ENCODE measurements around the gene WFDC9. TPM values are rescaled to one million over a fixed set of nuclear protein-coding genes. Genes with fewer than 3 reads are reported as not detected.
"Not testable (repeated sequence)": the region's sequence is repeated elsewhere in the genome, so short reads cannot be mapped to it uniquely, and the experiment has no call there.

WFDC9 gene
- total and polyA plus RNA-seq, 9 donors = not detected

- Histone ChIP-seq H3K27me3 (ENCODE audit: control insufficient read depth, insufficient read depth, low read length) (no peaks in the 10 kb centered on the region), H3K36me3 (ENCODE audit: control insufficient read depth, insufficient read depth, low read length) (no peaks in the 10 kb centered on the region)
- WGBS (ENCODE audit: insufficient coverage) = no CpG with 5 or more reads among the region's 1 CpG
These were observed 35.8 kb downstream of the WFDC9 start for GRCh38 chr20:45595235-45595634.

GRCh38 chr20:45593498-45593897 is 37.6 kb downstream of the WFDC9 start:
- no CpG with 5 or more reads among the region's 1 CpG for WGBS (ENCODE audit: insufficient coverage)
- Histone ChIP-seq H3K4me3 (ENCODE audit: low read length) (no peak overlapping the region), H3K9me3 (replicated peaks; ENCODE audit: control insufficient read depth, low read depth, low read length) (no peaks in the 10 kb centered on the region), H3K27me3 (ENCODE audit: control insufficient read depth, insufficient read depth, low read length) (no peaks in the 10 kb centered on the region), H3K4me1 (ENCODE audit: control insufficient read depth, insufficient read depth, low read length) (no peaks in the 10 kb centered on the region), H3K36me3 (ENCODE audit: control insufficient read depth, insufficient read depth, low read length) (no peaks in the 10 kb centered on the region), H3K27ac (ENCODE audit: low read length) (no peak overlapping the region)
- DNase-seq = no peak

More at GRCh38 chr20:45595235-45595634, 35.8 kb downstream of the WFDC9 start:
- Histone ChIP-seq H3K27ac (ENCODE audit: low read length) (no peak overlapping the region), H3K4me1 (ENCODE audit: control insufficient read depth, insufficient read depth, low read length) (no peaks in the 10 kb centered on the region), H3K9me3 (replicated peaks; ENCODE audit: control insufficient read depth, low read depth, low read length) (no peaks in the 10 kb centered on the region), H3K4me3 (ENCODE audit: low read length) (no peak overlapping the region)
- DNase-seq = no peak

GRCh38 chr20:45592574-45593189 is 38.4 kb downstream of the WFDC9 start:
- Histone ChIP-seq H3K36me3 (ENCODE audit: control insufficient read depth, insufficient read depth, low read length) (no peaks in the 10 kb centered on the region), H3K4me3 (ENCODE audit: low read length) (no peak overlapping the region), H3K27me3 (ENCODE audit: control insufficient read depth, insufficient read depth, low read length) (no peaks in the 10 kb centered on the region), H3K9me3 (replicated peaks; ENCODE audit: control insufficient read depth, low read depth, low read length) (no peaks in the 10 kb centered on the region), H3K27ac (ENCODE audit: low read length) (no peak overlapping the region), H3K4me1 (ENCODE audit: control insufficient read depth, insufficient read depth, low read length) (no peaks in the 10 kb centered on the region)
- peak; percentile 3 for DNase-seq
- WGBS (ENCODE audit: insufficient coverage) = 52% methylated on average over 3 of the region's 5 CpGs

- H3K36me3 ChIP-seq (ENCODE audit: control insufficient read depth, insufficient read depth, low read length) = no peaks in the 10 kb centered on the region
- H3K27ac ChIP-seq (ENCODE audit: low read length) = no peak overlapping the region
- no peaks in the 10 kb centered on the region for H3K4me1 ChIP-seq (ENCODE audit: control insufficient read depth, insufficient read depth, low read length)
- no peaks in the 10 kb centered on the region for H3K27me3 ChIP-seq (ENCODE audit: control insufficient read depth, insufficient read depth, low read length)
- no CpG with 5 or more reads among the region's 1 CpG for WGBS (ENCODE audit: insufficient coverage)
- H3K4me3 ChIP-seq (ENCODE audit: low read length) = no peak overlapping the region
- DNase-seq = no peak
- no peaks in the 10 kb centered on the region for H3K9me3 ChIP-seq (replicated peaks; ENCODE audit: control insufficient read depth, low read depth, low read length)
These were observed 41.4 kb downstream of the WFDC9 start for GRCh38 chr20:45589725-45590124.

GRCh38 chr20:45588800-45589199 is 42.3 kb downstream of the WFDC9 start:
- Histone ChIP-seq H3K27me3 (ENCODE audit: control insufficient read depth, insufficient read depth, low read length) (no peaks in the 10 kb centered on the region), H3K36me3 (ENCODE audit: control insufficient read depth, insufficient read depth, low read length) (no peaks in the 10 kb centered on the region), H3K27ac (ENCODE audit: low read length) (no peak overlapping the region), H3K4me3 (ENCODE audit: low read length) (no peak overlapping the region), H3K4me1 (ENCODE audit: control insufficient read depth, insufficient read depth, low read length) (no peaks in the 10 kb centered on the region), H3K9me3 (replicated peaks; ENCODE audit: control insufficient read depth, low read depth, low read length) (no peaks in the 10 kb centered on the region)
- no peak for DNase-seq
- WGBS (ENCODE audit: insufficient coverage) = no CpG with 5 or more reads among the region's 2 CpGs

GRCh38 chr20:45585986-45586385 is 45.1 kb downstream of the WFDC9 start:
- H3K9me3 ChIP-seq (replicated peaks; ENCODE audit: control insufficient read depth, low read depth, low read length); H3K4me1 ChIP-seq (ENCODE audit: control insufficient read depth, insufficient read depth, low read length); H3K36me3 ChIP-seq (ENCODE audit: control insufficient read depth, insufficient read depth, low read length); H3K27me3 ChIP-seq (ENCODE audit: control insufficient read depth, insufficient read depth, low read length); DNase-seq; H3K4me3 ChIP-seq (ENCODE audit: low read length); H3K27ac ChIP-seq (ENCODE audit: low read length): not testable (repeated sequence)
- 76% methylated on average over 5 of the region's 5 CpGs for WGBS (ENCODE audit: insufficient coverage)

- not testable (repeated sequence) for H3K4me1 ChIP-seq (ENCODE audit: control insufficient read depth, insufficient read depth, low read length); H3K9me3 ChIP-seq (replicated peaks; ENCODE audit: control insufficient read depth, low read depth, low read length); H3K36me3 ChIP-seq (ENCODE audit: control insufficient read depth, insufficient read depth, low read length); H3K4me3 ChIP-seq (ENCODE audit: low read length); DNase-seq; H3K27ac ChIP-seq (ENCODE audit: low read length); H3K27me3 ChIP-seq (ENCODE audit: control insufficient read depth, insufficient read depth, low read length)
- WGBS (ENCODE audit: insufficient coverage) = 65% methylated on average over 5 of the region's 5 CpGs
These were observed 46.8 kb downstream of the WFDC9 start for GRCh38 chr20:45584294-45584693.

- Histone ChIP-seq H3K27me3 (ENCODE audit: control insufficient read depth, insufficient read depth, low read length) (peaks cover 4% of the 10 kb centered on the region), H3K9me3 (replicated peaks; ENCODE audit: control insufficient read depth, low read depth, low read length) (no peaks in the 10 kb centered on the region), H3K4me1 (ENCODE audit: control insufficient read depth, insufficient read depth, low read length) (no peaks in the 10 kb centered on the region), H3K27ac (ENCODE audit: low read length) (no peak overlapping the region), H3K4me3 (ENCODE audit: low read length) (no peak overlapping the region), H3K36me3 (ENCODE audit: control insufficient read depth, insufficient read depth, low read length) (no peaks in the 10 kb centered on the region)
- no peak for DNase-seq
- WGBS (ENCODE audit: insufficient coverage) = no CpG with 5 or more reads among the region's 3 CpGs
These were observed 47.6 kb downstream of the WFDC9 start for GRCh38 chr20:45583502-45583901.

- no peak for DNase-seq
These were observed 49.4 kb downstream of the WFDC9 start for GRCh38 chr20:45581702-45582101.

GRCh38 chr20:45579184-45579583 is 51.9 kb downstream of the WFDC9 start, which contains the start of gene WFDC8:
TSS of gene WFDC8 (minus strand) at chr20:45579284. CDS start at chr20:45579247, 37 bp downstream.
- Histone ChIP-seq H3K4me1 (ENCODE audit: control insufficient read depth, insufficient read depth, low read length) (no peaks in the 10 kb centered on the region), H3K36me3 (ENCODE audit: control insufficient read depth, insufficient read depth, low read length) (no peaks in the 10 kb centered on the region), H3K4me3 (ENCODE audit: low read length) (no peak within 1 kb of the TSS), H3K27me3 (ENCODE audit: control insufficient read depth, insufficient read depth, low read length) (peaks cover 4% of the 10 kb centered on the region), H3K9me3 (replicated peaks; ENCODE audit: control insufficient read depth, low read depth, low read length) (no peaks in the 10 kb centered on the region), H3K27ac (ENCODE audit: low read length) (no peak within 1 kb of the TSS)
- whole genome bisulfite sequencing (ENCODE audit: insufficient coverage) = 43% methylated on average over 1 of the region's 4 CpGs
- no peak for DNase-seq

More at GRCh38 chr20:45581702-45582101, 49.4 kb downstream of the WFDC9 start:
- no peaks in the 10 kb centered on the region for H3K36me3 ChIP-seq (ENCODE audit: control insufficient read depth, insufficient read depth, low read length)
- H3K4me3 ChIP-seq (ENCODE audit: low read length) = no peak overlapping the region
- peaks cover 4% of the 10 kb centered on the region for H3K27me3 ChIP-seq (ENCODE audit: control insufficient read depth, insufficient read depth, low read length)
- no peak overlapping the region for H3K27ac ChIP-seq (ENCODE audit: low read length)
- no peaks in the 10 kb centered on the region for H3K9me3 ChIP-seq (replicated peaks; ENCODE audit: control insufficient read depth, low read depth, low read length)
- H3K4me1 ChIP-seq (ENCODE audit: control insufficient read depth, insufficient read depth, low read length) = no peaks in the 10 kb centered on the region

GRCh38 chr20:45578231-45578630 is 52.9 kb downstream of the WFDC9 start:
- Histone ChIP-seq H3K36me3 (ENCODE audit: control insufficient read depth, insufficient read depth, low read length) (no peaks in the 10 kb centered on the region), H3K4me1 (ENCODE audit: control insufficient read depth, insufficient read depth, low read length) (no peaks in the 10 kb centered on the region), H3K4me3 (ENCODE audit: low read length) (no peak overlapping the region), H3K9me3 (replicated peaks; ENCODE audit: control insufficient read depth, low read depth, low read length) (no peaks in the 10 kb centered on the region), H3K27ac (ENCODE audit: low read length) (no peak overlapping the region), H3K27me3 (ENCODE audit: control insufficient read depth, insufficient read depth, low read length) (no peaks in the 10 kb centered on the region)
- no peak for DNase-seq
- WGBS (ENCODE audit: insufficient coverage) = no CpG with 5 or more reads among the region's 1 CpG
